ENCODE measurements around the gene PDE4D. TPM values are rescaled to one million over a fixed set of nuclear protein-coding genes. Genes with fewer than 3 reads are reported as not detected.

Gene PDE4D
- total RNA-seq, 1 donor from 2014 or later, result 13.2 TPM

GRCh38 chr5:59779453-59779852 is 114.1 kb downstream of the PDE4D start:
- no peaks in the 10 kb centered on the region for H3K27me3 Mint-ChIP-seq (ENCODE audit: unreplicated experiment)
- DNase-seq, result no peak
- H3K36me3 Mint-ChIP-seq (ENCODE audit: unreplicated experiment), result no peaks in the 10 kb centered on the region
- H3K4me3 Mint-ChIP-seq (ENCODE audit: unreplicated experiment), result no peak overlapping the region
- H3K9me3 Mint-ChIP-seq (ENCODE audit: unreplicated experiment), result no peaks in the 10 kb centered on the region
- H3K4me1 Mint-ChIP-seq (ENCODE audit: low read depth, unreplicated experiment), result no peaks in the 10 kb centered on the region
- TF ChIP-seq, protein P1, sequence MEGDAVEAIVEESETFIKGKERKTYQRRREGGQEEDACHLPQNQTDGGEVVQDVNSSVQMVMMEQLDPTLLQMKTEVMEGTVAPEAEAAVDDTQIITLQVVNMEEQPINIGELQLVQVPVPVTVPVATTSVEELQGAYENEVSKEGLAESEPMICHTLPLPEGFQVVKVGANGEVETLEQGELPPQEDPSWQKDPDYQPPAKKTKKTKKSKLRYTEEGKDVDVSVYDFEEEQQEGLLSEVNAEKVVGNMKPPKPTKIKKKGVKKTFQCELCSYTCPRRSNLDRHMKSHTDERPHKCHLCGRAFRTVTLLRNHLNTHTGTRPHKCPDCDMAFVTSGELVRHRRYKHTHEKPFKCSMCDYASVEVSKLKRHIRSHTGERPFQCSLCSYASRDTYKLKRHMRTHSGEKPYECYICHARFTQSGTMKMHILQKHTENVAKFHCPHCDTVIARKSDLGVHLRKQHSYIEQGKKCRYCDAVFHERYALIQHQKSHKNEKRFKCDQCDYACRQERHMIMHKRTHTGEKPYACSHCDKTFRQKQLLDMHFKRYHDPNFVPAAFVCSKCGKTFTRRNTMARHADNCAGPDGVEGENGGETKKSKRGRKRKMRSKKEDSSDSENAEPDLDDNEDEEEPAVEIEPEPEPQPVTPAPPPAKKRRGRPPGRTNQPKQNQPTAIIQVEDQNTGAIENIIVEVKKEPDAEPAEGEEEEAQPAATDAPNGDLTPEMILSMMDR (IDR thresholded peaks at IDR 0.05; ENCODE audit: partially characterized antibody, unreplicated experiment), result no peak
- H3K27ac Mint-ChIP-seq (ENCODE audit: unreplicated experiment), result no peak overlapping the region

GRCh38 chr5:59777028-59777427 is 116.5 kb downstream of the PDE4D start:
- DNase-seq, result no peak
- Mint-ChIP-seq H3K27ac (ENCODE audit: unreplicated experiment) (no peak overlapping the region), H3K4me1 (ENCODE audit: low read depth, unreplicated experiment) (no peaks in the 10 kb centered on the region), H3K27me3 (ENCODE audit: unreplicated experiment) (no peaks in the 10 kb centered on the region), H3K36me3 (ENCODE audit: unreplicated experiment) (no peaks in the 10 kb centered on the region), H3K4me3 (ENCODE audit: unreplicated experiment) (no peak overlapping the region), H3K9me3 (ENCODE audit: unreplicated experiment) (no peaks in the 10 kb centered on the region)
- TF ChIP-seq, protein P1 (IDR thresholded peaks at IDR 0.05; ENCODE audit: partially characterized antibody, unreplicated experiment), result no peak

GRCh38 chr5:59773294-59773693 is 120.2 kb downstream of the PDE4D start:
- Mint-ChIP-seq H3K4me1 (ENCODE audit: low read depth, unreplicated experiment) (peaks cover 7% of the 10 kb centered on the region), H3K27ac (ENCODE audit: unreplicated experiment) (no peak overlapping the region)

GRCh38 chr5:59772757-59773156 is 120.8 kb downstream of the PDE4D start:
- H3K4me3 Mint-ChIP-seq (ENCODE audit: unreplicated experiment), result no peak overlapping the region
- H3K9me3 Mint-ChIP-seq (ENCODE audit: unreplicated experiment), result peaks cover 2% of the 10 kb centered on the region
- no peaks in the 10 kb centered on the region for H3K36me3 Mint-ChIP-seq (ENCODE audit: unreplicated experiment)
- DNase-seq, result no peak
- no peak overlapping the region for H3K27ac Mint-ChIP-seq (ENCODE audit: unreplicated experiment)
- TF ChIP-seq, protein P1 (IDR thresholded peaks at IDR 0.05; ENCODE audit: partially characterized antibody, unreplicated experiment), result no peak
- H3K4me1 Mint-ChIP-seq (ENCODE audit: low read depth, unreplicated experiment), result peaks cover 11% of the 10 kb centered on the region
- H3K27me3 Mint-ChIP-seq (ENCODE audit: unreplicated experiment), result peaks cover 1% of the 10 kb centered on the region

More at GRCh38 chr5:59773294-59773693, 120.2 kb downstream of the PDE4D start:
- DNase-seq, result no peak
- TF ChIP-seq, protein P1 (IDR thresholded peaks at IDR 0.05; ENCODE audit: partially characterized antibody, unreplicated experiment), result no peak
- no peaks in the 10 kb centered on the region for H3K36me3 Mint-ChIP-seq (ENCODE audit: unreplicated experiment)
- peaks cover 2% of the 10 kb centered on the region for H3K9me3 Mint-ChIP-seq (ENCODE audit: unreplicated experiment)
- H3K4me3 Mint-ChIP-seq (ENCODE audit: unreplicated experiment), result no peak overlapping the region
- H3K27me3 Mint-ChIP-seq (ENCODE audit: unreplicated experiment), result peaks cover 1% of the 10 kb centered on the region

- no peaks in the 10 kb centered on the region for H3K36me3 Mint-ChIP-seq (ENCODE audit: unreplicated experiment)
- no peak for DNase-seq
- no peak overlapping the region for H3K4me3 Mint-ChIP-seq (ENCODE audit: unreplicated experiment)
- no peak overlapping the region for H3K27ac Mint-ChIP-seq (ENCODE audit: unreplicated experiment)
- peaks cover 2% of the 10 kb centered on the region for H3K9me3 Mint-ChIP-seq (ENCODE audit: unreplicated experiment)
- TF ChIP-seq, protein P1 (IDR thresholded peaks at IDR 0.05; ENCODE audit: partially characterized antibody, unreplicated experiment), result no peak
- H3K4me1 Mint-ChIP-seq (ENCODE audit: low read depth, unreplicated experiment), result peaks cover 11% of the 10 kb centered on the region
- H3K27me3 Mint-ChIP-seq (ENCODE audit: unreplicated experiment), result peaks cover 1% of the 10 kb centered on the region
These were observed 121.3 kb downstream of the PDE4D start for GRCh38 chr5:59772206-59772605.
